ENCODE results near the gene RNF166.

RNF166 gene

GRCh38 chr16:88706229-88706964 is at the start of gene RNF166, which contains the start of gene CTU2:
RNF166 (minus strand) TSS chr16:88706408; CDS start chr16:88706325, 83 bp downstream.
CTU2 (plus strand) TSS chr16:88706503; CDS start chr16:88706531, 28 bp downstream.
- H3K4me1 Mint-ChIP-seq, result peaks cover 59% of the 10 kb centered on the region

GRCh38 chr16:88754912-88755744 is 48.9 kb upstream of the RNF166 start:
- H3K27ac Mint-ChIP-seq, result peak overlapping the region; percentile 54
- H3K4me1 Mint-ChIP-seq, result peaks cover 44% of the 10 kb centered on the region
- H3K9me3 Mint-ChIP-seq, result no peaks in the 10 kb centered on the region
- H3K4me3 Mint-ChIP-seq, result no peak overlapping the region
- peaks cover 41% of the 10 kb centered on the region for H3K36me3 Mint-ChIP-seq
- no peak for DNase-seq (ENCODE audit: low spot score in 2 of 2)
- no peak for ATAC-seq

More at GRCh38 chr16:88706229-88706964, at the start of gene RNF166, which contains the start of gene CTU2:
- no peaks in the 10 kb centered on the region for H3K9me3 Mint-ChIP-seq
- H3K27ac Mint-ChIP-seq, result peak within 1 kb of the TSS; percentile 94
- DNase-seq (ENCODE audit: low spot score in 2 of 2), result peak; percentile 95 to 98
- peak within 1 kb of the TSS; percentile 95 for H3K4me3 Mint-ChIP-seq
- peak; percentile 82 for ATAC-seq
- H3K36me3 Mint-ChIP-seq, result peaks cover 28% of the 10 kb centered on the region

- Mint-ChIP-seq H3K4me3 (no peak overlapping the region), H3K36me3 (peaks cover 40% of the 10 kb centered on the region), H3K27ac (peak overlapping the region; percentile 86), H3K4me1 (peaks cover 37% of the 10 kb centered on the region), H3K9me3 (no peaks in the 10 kb centered on the region)
- ATAC-seq, result no peak
- DNase-seq (ENCODE audit: low spot score in 2 of 2), result no peak
These were observed 48.1 kb upstream of the RNF166 start for GRCh38 chr16:88754109-88754911.

GRCh38 chr16:88753602-88754001 is 47.4 kb upstream of the RNF166 start:
- Mint-ChIP-seq H3K27ac (peak overlapping the region; percentile 86), H3K36me3 (peaks cover 40% of the 10 kb centered on the region), H3K4me1 (peaks cover 30% of the 10 kb centered on the region), H3K9me3 (no peaks in the 10 kb centered on the region), H3K4me3 (no peak overlapping the region)
- DNase-seq (ENCODE audit: low spot score in 2 of 2) (no peak), ATAC-seq (no peak)

- ATAC-seq (no peak), DNase-seq (ENCODE audit: low spot score in 2 of 2) (no peak)
- Mint-ChIP-seq H3K27ac (peak overlapping the region; percentile 86), H3K36me3 (peaks cover 42% of the 10 kb centered on the region), H3K4me1 (peaks cover 26% of the 10 kb centered on the region), H3K4me3 (no peak overlapping the region), H3K9me3 (no peaks in the 10 kb centered on the region)
These were observed 47.0 kb upstream of the RNF166 start for GRCh38 chr16:88753191-88753590.

- H3K27ac Mint-ChIP-seq, result peak overlapping the region; percentile 37
- peaks cover 44% of the 10 kb centered on the region for H3K36me3 Mint-ChIP-seq
- ATAC-seq (no peak), DNase-seq (ENCODE audit: low spot score in 2 of 2) (no peak)
- no peaks in the 10 kb centered on the region for H3K9me3 Mint-ChIP-seq
- no peak overlapping the region for H3K4me3 Mint-ChIP-seq
- H3K4me1 Mint-ChIP-seq, result peaks cover 27% of the 10 kb centered on the region
These were observed 46.3 kb upstream of the RNF166 start for GRCh38 chr16:88752386-88753002.

GRCh38 chr16:88750854-88751253 is 44.6 kb upstream of the RNF166 start:
- Mint-ChIP-seq H3K4me3 (no peak overlapping the region), H3K36me3 (peaks cover 57% of the 10 kb centered on the region), H3K9me3 (no peaks in the 10 kb centered on the region), H3K27ac (no peak overlapping the region), H3K4me1 (peaks cover 29% of the 10 kb centered on the region)
- ATAC-seq (no peak), DNase-seq (ENCODE audit: low spot score in 2 of 2) (no peak)

- H3K36me3 Mint-ChIP-seq, result peaks cover 57% of the 10 kb centered on the region
These were observed 43.1 kb upstream of the RNF166 start for GRCh38 chr16:88749358-88749757.

GRCh38 chr16:88748364-88748763 is 42.2 kb upstream of the RNF166 start:
- H3K4me3 Mint-ChIP-seq, result no peak overlapping the region
- peaks cover 57% of the 10 kb centered on the region for H3K36me3 Mint-ChIP-seq
- no peak for DNase-seq (ENCODE audit: low spot score in 2 of 2)
- H3K9me3 Mint-ChIP-seq, result no peaks in the 10 kb centered on the region
- ATAC-seq, result no peak
- peaks cover 40% of the 10 kb centered on the region for H3K4me1 Mint-ChIP-seq
- H3K27ac Mint-ChIP-seq, result no peak overlapping the region

More at GRCh38 chr16:88749358-88749757, 43.1 kb upstream of the RNF166 start:
- H3K27ac Mint-ChIP-seq, result no peak overlapping the region
- no peak for ATAC-seq
- DNase-seq (ENCODE audit: low spot score in 2 of 2), result no peak
- H3K4me1 Mint-ChIP-seq, result peaks cover 36% of the 10 kb centered on the region
- H3K4me3 Mint-ChIP-seq, result no peak overlapping the region
- H3K9me3 Mint-ChIP-seq, result no peaks in the 10 kb centered on the region

- Mint-ChIP-seq H3K36me3 (peaks cover 55% of the 10 kb centered on the region), H3K4me3 (no peak overlapping the region), H3K9me3 (no peaks in the 10 kb centered on the region), H3K27ac (no peak overlapping the region), H3K4me1 (peaks cover 39% of the 10 kb centered on the region)
- ATAC-seq (peak; percentile 60), DNase-seq (ENCODE audit: low spot score in 2 of 2) (peak in 1 of 2 donors; percentile 62)
These were observed 41.5 kb upstream of the RNF166 start for GRCh38 chr16:88747588-88748301.

GRCh38 chr16:88746506-88746905 is 40.3 kb upstream of the RNF166 start:
- peaks cover 39% of the 10 kb centered on the region for H3K4me1 Mint-ChIP-seq
- H3K4me3 Mint-ChIP-seq, result peak overlapping the region; percentile 67

GRCh38 chr16:88744577-88745521 is 38.6 kb upstream of the RNF166 start:
- H3K4me3 Mint-ChIP-seq, result peak overlapping the region; percentile 67
- no peak for DNase-seq (ENCODE audit: low spot score in 2 of 2)
- peak overlapping the region; percentile 88 for H3K27ac Mint-ChIP-seq
- H3K36me3 Mint-ChIP-seq, result peaks cover 55% of the 10 kb centered on the region
- no peak for ATAC-seq
- no peaks in the 10 kb centered on the region for H3K9me3 Mint-ChIP-seq
- peaks cover 39% of the 10 kb centered on the region for H3K4me1 Mint-ChIP-seq

More at GRCh38 chr16:88746506-88746905, 40.3 kb upstream of the RNF166 start:
- DNase-seq (ENCODE audit: low spot score in 2 of 2), result no peak
- no peak for ATAC-seq
- no peak overlapping the region for H3K27ac Mint-ChIP-seq
- H3K36me3 Mint-ChIP-seq, result peaks cover 45% of the 10 kb centered on the region
- no peaks in the 10 kb centered on the region for H3K9me3 Mint-ChIP-seq

Measured in stimulated activated effector memory CD8-positive, alpha-beta T cell treated with anti-CD3 and anti-CD28 coated beads, Interleukin-12 subunit alpha, Interleukin-12 subunit beta, amount 100 ng/mL, for 72 hours (primary cell).